Fibroblast of skin of right biceps (primary cell): Measurements from ENCODE around the gene SERPINB11.
A peak's percentile ranks its signal among the peaks of the same experiment; 100 is the strongest.
"Not testable (repeated sequence)": the region's sequence is repeated elsewhere in the genome, so short reads cannot be mapped to it uniquely, and the experiment has no call there.

Source experiments
- DNase-seq: peaks from one replicate; pipeline ENCODE4 v3.0.0-alpha.2; 2013

SERPINB11 gene, protein sequence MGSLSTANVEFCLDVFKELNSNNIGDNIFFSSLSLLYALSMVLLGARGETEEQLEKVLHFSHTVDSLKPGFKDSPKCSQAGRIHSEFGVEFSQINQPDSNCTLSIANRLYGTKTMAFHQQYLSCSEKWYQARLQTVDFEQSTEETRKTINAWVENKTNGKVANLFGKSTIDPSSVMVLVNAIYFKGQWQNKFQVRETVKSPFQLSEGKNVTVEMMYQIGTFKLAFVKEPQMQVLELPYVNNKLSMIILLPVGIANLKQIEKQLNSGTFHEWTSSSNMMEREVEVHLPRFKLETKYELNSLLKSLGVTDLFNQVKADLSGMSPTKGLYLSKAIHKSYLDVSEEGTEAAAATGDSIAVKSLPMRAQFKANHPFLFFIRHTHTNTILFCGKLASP

GRCh38 chr18:63702660-63703059 lies at the start of gene SERPINB11:
Gene SERPINB11 (plus strand): TSS chr18:63702960. CDS start chr18:63710194, 7,234 bp downstream.
- no peak for DNase-seq

DNA sequence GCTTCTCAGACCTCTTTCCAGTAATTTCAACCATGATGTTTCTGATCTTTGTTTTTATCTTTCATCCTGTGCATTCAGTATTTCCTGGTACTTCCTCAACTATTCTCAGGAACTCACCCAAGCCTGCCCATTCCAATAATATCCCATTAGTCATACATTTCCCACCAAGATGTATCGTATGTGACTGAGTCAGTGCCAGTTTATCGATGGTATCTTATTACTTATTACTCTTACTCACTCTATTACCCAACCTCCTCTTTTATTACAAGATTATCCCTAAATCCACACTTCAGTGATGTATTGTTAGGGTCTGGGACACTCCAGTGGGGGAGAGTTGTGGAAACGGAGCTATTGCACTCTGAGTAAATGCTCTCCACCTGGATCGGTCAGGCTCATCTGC lies 43.8 kb upstream of the SERPINB11 start:
- peak; percentile 65 for DNase-seq

GRCh38 chr18:63661750-63662149 lies 41.0 kb upstream of the SERPINB11 start, which contains the start of gene SERPINB3:
Gene SERPINB3 (minus strand): TSS chr18:63661893. CDS start chr18:63661216, 677 bp downstream.
- not testable (repeated sequence) for DNase-seq

- DNase-seq = no peak
Measured at GRCh38 chr18:63664571-63664970, 38.2 kb upstream of the SERPINB11 start.

- no peak for DNase-seq
Measured at GRCh38 chr18:63676526-63677323, 26.0 kb upstream of the SERPINB11 start.

- DNase-seq = peak; percentile 61
Measured at GRCh38 chr18:63677500-63678225, 25.1 kb upstream of the SERPINB11 start.

DNA sequence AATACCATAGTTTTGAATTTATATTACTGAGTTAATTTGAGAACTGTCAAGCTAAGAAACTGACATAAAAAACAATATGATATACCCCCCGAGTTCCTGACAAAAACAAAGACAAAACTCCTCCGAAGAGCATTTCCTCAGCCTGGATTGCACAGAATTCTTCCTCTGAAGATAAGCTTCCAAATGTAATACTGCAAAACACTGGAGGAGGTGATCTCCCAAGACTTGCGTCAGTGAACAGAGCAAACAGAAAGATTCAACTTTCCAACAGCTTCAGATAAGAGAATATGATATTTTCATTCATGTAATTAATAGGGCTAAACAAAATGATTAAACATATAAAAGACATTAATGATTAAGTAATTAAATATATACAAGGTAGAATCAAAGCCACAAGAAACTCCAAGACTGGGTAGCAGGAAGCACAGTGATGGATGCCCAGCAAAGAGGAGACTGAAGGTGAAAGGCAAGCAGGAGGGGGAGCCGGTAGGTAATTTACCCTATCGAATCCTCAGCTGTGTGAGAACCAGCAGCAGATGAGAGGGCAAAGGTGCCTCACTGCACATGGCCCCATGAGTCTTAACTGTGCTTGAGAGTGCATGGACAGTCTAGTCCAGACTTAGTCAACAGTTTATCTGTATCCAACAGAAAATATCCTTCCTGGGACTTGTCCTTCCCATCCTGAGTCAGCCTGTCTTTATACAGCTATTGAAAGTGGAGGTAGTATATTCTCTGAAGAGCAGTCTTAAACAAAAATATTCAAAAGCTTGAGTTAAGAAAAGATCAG lies 22.7 kb upstream of the SERPINB11 start:
- DNase-seq = no peak

DNA sequence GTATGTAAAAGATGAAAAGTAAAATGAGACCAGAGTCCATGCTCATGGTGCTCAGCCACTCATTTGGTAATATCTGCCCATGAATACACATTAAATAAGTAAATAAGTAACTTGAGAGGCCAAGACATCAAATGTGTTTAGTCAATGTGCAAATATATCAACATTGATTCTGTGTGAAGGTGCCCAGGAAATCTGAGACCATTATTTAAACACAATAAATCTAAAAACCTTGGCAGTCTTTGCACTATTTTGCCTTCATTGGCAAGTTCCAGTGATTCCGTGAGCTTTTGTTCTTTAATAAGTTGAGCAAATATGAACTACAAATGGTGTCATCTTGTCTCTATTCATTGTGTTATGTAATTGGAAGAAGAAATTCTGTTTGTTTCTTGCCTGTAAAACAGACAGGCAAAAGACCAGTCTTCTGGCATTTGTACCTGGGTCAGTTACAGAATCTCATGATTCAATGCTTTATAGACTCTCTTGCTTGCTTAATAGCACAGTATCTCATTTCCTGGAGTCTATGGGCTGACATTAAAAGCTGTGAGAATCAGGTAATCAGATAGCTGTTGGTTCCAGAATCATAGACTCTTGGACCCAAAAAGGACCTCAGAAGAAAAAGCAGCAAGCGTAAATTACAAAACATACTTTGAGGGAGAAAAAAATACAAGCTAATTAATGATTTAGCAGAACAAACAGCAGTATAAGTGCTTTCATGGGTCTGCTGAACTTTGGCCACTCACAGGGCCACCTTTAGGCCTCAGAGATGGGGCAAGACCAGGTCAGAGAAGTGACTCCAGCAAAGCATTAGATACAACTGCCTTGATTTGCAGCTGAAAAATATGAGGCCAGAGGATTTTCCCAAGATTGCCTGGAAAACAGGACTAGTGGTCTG lies 21.1 kb upstream of the SERPINB11 start:
- no peak for DNase-seq

DNA sequence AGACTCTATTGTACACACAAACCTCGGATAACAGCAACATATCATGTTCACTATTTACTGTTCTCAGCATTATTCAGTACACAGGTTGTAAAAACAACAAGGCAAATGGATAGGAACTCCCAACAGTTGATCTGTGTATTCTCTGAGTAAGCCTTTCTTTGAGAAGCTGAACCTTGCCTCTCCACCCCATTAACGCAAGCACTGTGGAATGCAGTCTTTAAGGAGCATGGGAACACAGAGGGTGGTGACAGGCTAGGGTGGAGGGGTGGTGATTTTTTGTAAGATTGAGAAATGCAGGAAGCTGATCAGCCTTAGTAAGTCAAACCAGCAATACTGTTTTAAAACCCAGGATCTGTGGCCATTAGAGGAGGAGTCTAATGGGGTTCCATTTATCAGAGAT lies 19.6 kb upstream of the SERPINB11 start:
- peak; percentile 98 for DNase-seq

- DNase-seq = peak; percentile 21
Measured at GRCh38 chr18:63683890-63684289, 18.9 kb upstream of the SERPINB11 start.

DNA sequence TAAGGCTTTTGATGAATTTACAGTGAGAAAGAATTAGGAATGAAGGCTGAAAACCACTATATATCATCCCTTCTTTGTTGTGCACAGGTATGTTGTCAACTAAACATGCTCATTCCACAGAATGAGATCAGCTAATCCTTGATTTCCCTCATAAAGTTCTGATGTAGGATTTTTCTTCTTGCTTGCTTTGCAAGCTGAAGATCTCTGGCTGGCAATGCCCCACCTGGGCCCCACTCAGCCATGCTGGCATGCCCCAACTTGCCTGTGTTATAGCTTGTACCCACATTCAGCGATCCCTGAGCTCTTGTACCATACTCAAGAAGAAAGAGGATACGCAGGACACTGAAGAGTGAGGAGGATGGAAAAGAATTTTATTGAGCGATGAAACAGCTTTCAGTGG lies 18.0 kb upstream of the SERPINB11 start:
- no peak for DNase-seq

GRCh38 chr18:63686871-63687270 lies 15.9 kb upstream of the SERPINB11 start:
- DNase-seq = peak; percentile 37

DNA sequence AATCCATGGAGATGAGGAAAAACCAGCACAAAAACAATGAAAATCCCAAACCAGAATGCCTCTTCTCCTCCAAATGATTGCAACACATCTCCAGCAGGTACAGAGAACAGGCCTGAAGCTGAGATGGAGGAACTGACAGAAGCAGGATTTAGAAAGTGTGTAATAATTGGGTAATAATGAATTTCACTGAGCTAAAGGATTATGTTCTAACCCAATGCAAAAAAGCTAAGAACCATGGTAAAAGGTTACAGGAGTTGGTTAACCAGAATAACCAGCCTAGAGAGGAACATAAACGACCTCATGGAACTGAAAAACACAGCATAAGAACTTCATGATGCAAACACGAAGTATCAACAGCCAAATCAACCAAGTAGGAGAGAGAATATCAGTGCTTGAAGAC lies 13.7 kb upstream of the SERPINB11 start:
- no peak for DNase-seq

- peak; percentile 71 for DNase-seq
Measured at GRCh38 chr18:63697097-63697660, 5.6 kb upstream of the SERPINB11 start.

DNA sequence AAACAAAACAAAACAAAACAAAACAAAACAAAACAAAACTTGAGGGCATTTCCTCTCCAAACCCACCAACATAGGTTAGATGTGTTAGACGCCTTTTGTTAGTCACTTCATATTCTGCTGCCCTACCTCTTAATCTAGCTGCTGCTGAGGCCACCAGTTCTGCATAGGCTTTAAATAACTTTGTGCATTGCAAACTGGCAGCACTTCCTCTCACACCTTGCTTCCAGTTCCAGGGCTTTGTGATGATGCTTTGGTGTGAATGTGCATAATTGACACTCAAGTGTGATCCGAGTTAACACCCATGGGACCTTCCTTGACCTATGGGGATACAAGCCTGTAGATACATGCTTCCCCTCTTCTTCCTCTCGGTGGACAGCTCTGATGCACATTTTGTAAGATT lies 2.3 kb upstream of the SERPINB11 start:
- DNase-seq = no peak

GRCh38 chr18:63701952-63702351 lies 808 bp upstream of the SERPINB11 start:
- DNase-seq = no peak

- no peak for DNase-seq
Measured at GRCh38 chr18:63705401-63705800, 2.6 kb downstream of the SERPINB11 start.

GRCh38 chr18:63707816-63708215 lies 5.1 kb downstream of the SERPINB11 start:
- no peak for DNase-seq

GRCh38 chr18:63708650-63709049 lies 5.9 kb downstream of the SERPINB11 start:
- DNase-seq = peak; percentile 93

GRCh38 chr18:63725682-63726480 lies 23.1 kb downstream of the SERPINB11 start:
- peak; percentile 30 for DNase-seq
